ENCODE data around the gene CDCP1.

Gene CDCP1

DNA sequence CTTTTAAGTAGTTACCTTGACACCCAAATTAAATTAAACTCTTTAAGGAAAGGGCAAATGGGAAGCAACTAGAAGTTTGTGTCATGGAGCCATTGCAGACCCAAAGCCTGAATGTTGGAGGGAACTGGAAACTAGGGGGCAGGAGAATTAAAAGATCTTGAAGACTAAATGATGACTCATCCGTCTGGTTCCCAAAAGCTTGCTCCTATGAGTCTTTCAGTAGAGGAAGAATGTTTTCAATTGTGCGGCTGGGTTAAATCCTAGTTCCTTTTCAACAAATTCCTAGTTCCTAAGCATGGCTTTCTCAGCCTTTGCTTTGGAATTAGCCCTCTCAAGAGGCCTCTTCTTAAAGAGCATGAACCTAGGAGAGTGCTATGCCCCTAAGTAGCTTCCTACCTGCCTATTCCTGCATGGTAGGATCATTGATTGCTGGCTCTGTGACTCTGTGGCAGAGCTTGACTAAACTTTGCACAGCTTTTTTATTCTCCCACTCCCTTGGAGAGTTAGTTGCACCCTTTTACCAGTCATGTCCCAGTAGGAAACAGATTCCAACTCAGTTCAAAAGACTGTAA lies 102.4 kb downstream of the CDCP1 start:
- Histone ChIP-seq H3K9ac (ENCODE audit: low read depth, low read length) (no peak overlapping the region), H3K4me1 (ENCODE audit: insufficient read depth, low read length) (peaks cover 4% of the 10 kb centered on the region; the same call in 1 of the 2 replicates), H3K36me3 (ENCODE audit: insufficient read depth, low read length) (no peaks in the 10 kb centered on the region), H3K9me3 (ENCODE audit: control insufficient read depth, insufficient read depth, low read length) (no peaks in the 10 kb centered on the region)

- Histone ChIP-seq H3K9me3 (ENCODE audit: control insufficient read depth, insufficient read depth, low read length) (no peaks in the 10 kb centered on the region), H3K36me3 (ENCODE audit: insufficient read depth, low read length) (no peaks in the 10 kb centered on the region), H3K4me1 (ENCODE audit: insufficient read depth, low read length) (peaks cover 9% of the 10 kb centered on the region; the same call in 1 of the 2 replicates), H3K9ac (ENCODE audit: low read depth, low read length) (no peak overlapping the region)
These were observed 104.0 kb downstream of the CDCP1 start for GRCh38 chr3:45042162-45042561.

DNA sequence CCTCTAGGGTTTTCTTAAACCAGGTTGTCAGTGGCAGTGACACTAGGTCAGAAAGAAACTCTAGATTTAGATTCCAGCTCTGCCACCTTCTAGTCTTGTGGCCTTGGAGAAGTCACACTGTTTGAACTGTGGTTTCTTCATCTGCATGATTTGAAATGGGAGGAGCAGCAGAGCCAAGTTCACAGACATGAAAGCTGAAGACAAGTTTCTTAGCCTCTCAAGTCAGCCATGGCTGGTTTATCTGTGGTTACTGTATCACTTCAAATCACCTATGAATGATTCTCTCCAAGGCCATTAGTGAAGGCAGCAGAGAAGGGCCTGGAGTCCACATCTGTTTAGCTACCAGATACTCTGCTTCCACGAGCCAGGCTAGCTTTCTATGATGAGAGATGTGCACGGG lies 104.5 kb downstream of the CDCP1 start:
- Histone ChIP-seq H3K9me3 (ENCODE audit: control insufficient read depth, insufficient read depth, low read length) (no peaks in the 10 kb centered on the region), H3K4me1 (ENCODE audit: insufficient read depth, low read length) (peaks cover 9% of the 10 kb centered on the region; the same call in 1 of the 2 replicates), H3K36me3 (ENCODE audit: insufficient read depth, low read length) (no peaks in the 10 kb centered on the region), H3K9ac (ENCODE audit: low read depth, low read length) (no peak overlapping the region)

GRCh38 chr3:45037720-45038455 lies 108.3 kb downstream of the CDCP1 start:
- Histone ChIP-seq H3K36me3 (ENCODE audit: insufficient read depth, low read length) (no peaks in the 10 kb centered on the region), H3K9ac (ENCODE audit: low read depth, low read length) (no peak overlapping the region), H3K4me1 (ENCODE audit: insufficient read depth, low read length) (peaks cover 5% of the 10 kb centered on the region; the same call in 1 of the 2 replicates), H3K9me3 (ENCODE audit: control insufficient read depth, insufficient read depth, low read length) (no peaks in the 10 kb centered on the region)

GRCh38 chr3:45035441-45036301 lies 110.5 kb downstream of the CDCP1 start:
- no peaks in the 10 kb centered on the region for H3K36me3 ChIP-seq (ENCODE audit: insufficient read depth, low read length)
- no peaks in the 10 kb centered on the region for H3K9me3 ChIP-seq (ENCODE audit: control insufficient read depth, insufficient read depth, low read length)
- peak overlapping the region; percentile 39; the same call in 1 of the 2 replicates for H3K9ac ChIP-seq (ENCODE audit: low read depth, low read length)
- peaks cover 5% of the 10 kb centered on the region; the same call in 1 of the 2 replicates for H3K4me1 ChIP-seq (ENCODE audit: insufficient read depth, low read length)

- Histone ChIP-seq H3K4me1 (ENCODE audit: insufficient read depth, low read length) (peaks cover 12% of the 10 kb centered on the region), H3K9ac (ENCODE audit: low read depth, low read length) (no peak overlapping the region), H3K36me3 (ENCODE audit: insufficient read depth, low read length) (no peaks in the 10 kb centered on the region), H3K9me3 (ENCODE audit: control insufficient read depth, insufficient read depth, low read length) (no peaks in the 10 kb centered on the region)
These were observed 111.4 kb downstream of the CDCP1 start for GRCh38 chr3:45034612-45035252.

DNA sequence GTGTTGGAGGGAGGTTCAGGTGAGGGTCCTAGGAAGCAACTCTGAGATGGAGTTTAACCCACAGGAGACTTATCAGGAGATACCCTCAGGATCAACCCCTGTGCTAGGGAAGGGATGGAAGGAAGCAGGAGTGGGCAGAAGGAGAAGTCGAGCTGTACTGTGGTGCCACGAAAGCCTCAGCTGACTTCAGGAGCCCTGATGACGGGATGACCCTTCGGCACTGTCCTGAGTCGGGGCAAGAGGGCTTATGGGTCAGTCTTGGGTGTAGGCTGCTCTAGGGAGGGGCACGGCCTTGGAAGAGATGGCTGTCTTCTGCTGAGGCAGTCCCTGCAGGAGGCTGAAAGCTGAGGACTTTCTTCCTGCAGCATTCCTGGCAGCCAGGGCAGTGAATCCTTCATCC lies 112.4 kb downstream of the CDCP1 start:
- Histone ChIP-seq H3K9me3 (ENCODE audit: control insufficient read depth, insufficient read depth, low read length) (no peaks in the 10 kb centered on the region), H3K4me1 (ENCODE audit: insufficient read depth, low read length) (peaks cover 12% of the 10 kb centered on the region), H3K36me3 (ENCODE audit: insufficient read depth, low read length) (no peaks in the 10 kb centered on the region), H3K9ac (ENCODE audit: low read depth, low read length) (no peak overlapping the region)
